Measurements from ENCODE around the gene RLN3.

- TF ChIP-seq, protein P1, sequence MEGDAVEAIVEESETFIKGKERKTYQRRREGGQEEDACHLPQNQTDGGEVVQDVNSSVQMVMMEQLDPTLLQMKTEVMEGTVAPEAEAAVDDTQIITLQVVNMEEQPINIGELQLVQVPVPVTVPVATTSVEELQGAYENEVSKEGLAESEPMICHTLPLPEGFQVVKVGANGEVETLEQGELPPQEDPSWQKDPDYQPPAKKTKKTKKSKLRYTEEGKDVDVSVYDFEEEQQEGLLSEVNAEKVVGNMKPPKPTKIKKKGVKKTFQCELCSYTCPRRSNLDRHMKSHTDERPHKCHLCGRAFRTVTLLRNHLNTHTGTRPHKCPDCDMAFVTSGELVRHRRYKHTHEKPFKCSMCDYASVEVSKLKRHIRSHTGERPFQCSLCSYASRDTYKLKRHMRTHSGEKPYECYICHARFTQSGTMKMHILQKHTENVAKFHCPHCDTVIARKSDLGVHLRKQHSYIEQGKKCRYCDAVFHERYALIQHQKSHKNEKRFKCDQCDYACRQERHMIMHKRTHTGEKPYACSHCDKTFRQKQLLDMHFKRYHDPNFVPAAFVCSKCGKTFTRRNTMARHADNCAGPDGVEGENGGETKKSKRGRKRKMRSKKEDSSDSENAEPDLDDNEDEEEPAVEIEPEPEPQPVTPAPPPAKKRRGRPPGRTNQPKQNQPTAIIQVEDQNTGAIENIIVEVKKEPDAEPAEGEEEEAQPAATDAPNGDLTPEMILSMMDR (IDR thresholded peaks at IDR 0.05 in 8 of 11, conservative IDR thresholded peaks at IDR 0.05 in 3 of 11): no peak
- TF ChIP-seq POLR2AphosphoS5 (IDR thresholded peaks at IDR 0.05): no peak
Measured at GRCh38 chr19:14056741-14057356, 28.9 kb downstream of the RLN3 start.
